ENCODE data around the gene CDH8. TPM values are rescaled to one million over a fixed set of nuclear protein-coding genes. Genes with fewer than 3 reads are reported as not detected.

Gene CDH8
- total RNA-seq, 1 experiment from 2014 or later: 0.05 TPM

GRCh38 chr16:61617219-61617783 lies 418.9 kb downstream of the CDH8 start:
- Histone ChIP-seq H3K27ac (no peak overlapping the region), H3K4me3 (no peak overlapping the region), H3K4me1 (replicated peaks) (no peaks in the 10 kb centered on the region), H3K27me3 (replicated peaks) (no peaks in the 10 kb centered on the region), H3K9me3 (replicated peaks) (0 out of 2 replicates have a peak, but pooled peaks cover 3% of the 10 kb centered on the region), H3K36me3 (no peaks in the 10 kb centered on the region)
- no peak for DNase-seq (ENCODE audit: low read depth in 1 of 2, low spot score in 2 of 2)

DNA sequence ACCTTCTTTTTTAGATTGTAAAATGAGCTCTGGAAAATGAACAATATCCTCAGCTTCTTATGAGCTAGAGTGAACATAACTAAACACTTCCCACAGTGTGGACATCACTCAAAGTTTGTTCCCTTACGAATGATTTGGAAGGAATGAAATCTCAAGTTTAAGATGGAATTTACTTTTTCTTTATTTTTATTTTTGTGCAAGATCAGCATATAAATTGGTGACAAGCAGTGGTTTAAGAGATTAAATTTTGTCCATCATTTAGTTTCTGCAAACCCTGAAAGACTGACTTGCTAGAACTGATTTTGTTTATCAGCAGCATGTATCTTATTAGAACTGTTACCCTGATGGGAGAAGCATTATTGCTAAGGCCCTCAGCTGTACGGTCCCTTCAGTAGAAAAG lies 420.1 kb downstream of the CDH8 start:
- DNase-seq (ENCODE audit: low read depth in 1 of 2, low spot score in 2 of 2): no peak

GRCh38 chr16:61611847-61612491 lies 424.3 kb downstream of the CDH8 start:
- Histone ChIP-seq H3K36me3 (no peaks in the 10 kb centered on the region), H3K4me3 (no peak overlapping the region), H3K27ac (no peak overlapping the region), H3K27me3 (replicated peaks) (no peaks in the 10 kb centered on the region), H3K4me1 (replicated peaks) (no peaks in the 10 kb centered on the region), H3K9me3 (replicated peaks) (0 out of 2 replicates have a peak, but pooled peaks cover 4% of the 10 kb centered on the region)
- no peak for DNase-seq (ENCODE audit: low read depth in 1 of 2, low spot score in 2 of 2)

More for the DNA sequence above, 420.1 kb downstream of the CDH8 start:
- no peaks in the 10 kb centered on the region for H3K4me1 ChIP-seq (replicated peaks)
- no peak overlapping the region for H3K4me3 ChIP-seq
- no peaks in the 10 kb centered on the region for H3K27me3 ChIP-seq (replicated peaks)
- 0 out of 2 replicates have a peak, but pooled peaks cover 3% of the 10 kb centered on the region for H3K9me3 ChIP-seq (replicated peaks)
- no peak overlapping the region for H3K27ac ChIP-seq
- no peaks in the 10 kb centered on the region for H3K36me3 ChIP-seq

DNA sequence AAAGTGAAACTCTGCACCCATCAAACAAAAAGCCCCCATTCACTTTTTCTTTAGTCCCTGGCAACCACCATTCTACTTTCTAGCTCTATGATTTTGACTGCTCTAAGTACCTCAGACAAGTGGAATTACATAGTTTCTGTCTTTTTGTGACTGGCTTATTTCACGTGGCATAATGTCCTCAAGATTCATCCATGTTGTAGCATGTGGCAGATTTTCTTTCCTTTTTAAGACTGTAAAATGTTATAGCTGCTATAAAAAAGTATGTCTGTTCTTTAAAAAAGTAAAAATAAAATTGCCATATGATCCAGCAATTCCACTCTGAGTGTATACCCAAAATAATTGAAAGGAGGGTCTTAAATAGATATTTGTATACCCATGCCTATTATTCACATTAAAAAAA lies 429.7 kb downstream of the CDH8 start:
- Histone ChIP-seq H3K27me3 (replicated peaks) (no peaks in the 10 kb centered on the region), H3K36me3 (no peaks in the 10 kb centered on the region), H3K27ac (no peak overlapping the region), H3K4me3 (no peak overlapping the region), H3K9me3 (replicated peaks) (0 out of 2 replicates have a peak, but pooled peaks cover 4% of the 10 kb centered on the region), H3K4me1 (replicated peaks) (no peaks in the 10 kb centered on the region)
- no peak for DNase-seq (ENCODE audit: low read depth in 1 of 2, low spot score in 2 of 2)
